HEK293 (cell line): ENCODE data around the gene SFT2D2.
A peak's percentile ranks its signal among the peaks of the same experiment; 100 is the strongest.

Experiments
- PRDM1 ChIP-seq: fragments of 450-650 bp; formaldehyde crosslinking; IDR thresholded peaks from 2 replicates; pipeline ENCODE4; 2016; ENCODE audit warnings: missing biosample characterization, missing genetic modification characterization
- SETDB1 ChIP-seq: IDR thresholded peaks from one replicate; pipeline ENCODE4 v1.6.1; 2017; ENCODE audit warnings: mild to moderate bottlenecking, low read length, moderate library complexity, mixed read lengths; ENCODE audit not compliant: insufficient read length
- ZNF24 ChIP-seq: fragments of 450-650 bp; formaldehyde crosslinking; IDR thresholded peaks from 2 replicates; pipeline ENCODE4 v1.5.1; 2016; ENCODE audit warnings: missing biosample characterization, missing genetic modification characterization
- ZNF274 ChIP-seq, 2 experiments: fragments of 200-500 bp in 1 of 2; fragments of 450-650 bp in 1 of 2; sonication (Bioruptor generic) in 1 of 2; formaldehyde crosslinking in 1 of 2; IDR thresholded peaks; 2 replicates each; pipeline versions ENCODE4 v1.5.1 to v1.6.1; 2014 to 2016; ENCODE audit warnings: borderline replicate concordance in 1 of 2, inconsistent platforms in 1 of 2, low read length in 1 of 2, missing biosample characterization in 1 of 2, missing genetic modification characterization in 1 of 2
- ZNF555 ChIP-seq: fragments of 450-650 bp; formaldehyde crosslinking; conservative IDR thresholded peaks from 2 replicates; pipeline ENCODE4 v1.5.1; 2017; ENCODE audit warnings: missing biosample characterization, mild to moderate bottlenecking, missing genetic modification characterization, inconsistent platforms
- TF ChIP-seq, protein P1 (sequence below): fragments of 450-650 bp; formaldehyde crosslinking; IDR thresholded peaks from 2 replicates; pipeline ENCODE4 v1.5.1; 2016; ENCODE audit warnings: missing biosample characterization, missing genetic modification characterization
- TF ChIP-seq, protein P2 (sequence below): sonication (generic); formaldehyde crosslinking; IDR thresholded peaks from 2 replicates; pipeline ENCODE4 v1.8.1; 2022; ENCODE audit warnings: mild to moderate bottlenecking, moderate library complexity, missing genetic modification reagents

DNA sequence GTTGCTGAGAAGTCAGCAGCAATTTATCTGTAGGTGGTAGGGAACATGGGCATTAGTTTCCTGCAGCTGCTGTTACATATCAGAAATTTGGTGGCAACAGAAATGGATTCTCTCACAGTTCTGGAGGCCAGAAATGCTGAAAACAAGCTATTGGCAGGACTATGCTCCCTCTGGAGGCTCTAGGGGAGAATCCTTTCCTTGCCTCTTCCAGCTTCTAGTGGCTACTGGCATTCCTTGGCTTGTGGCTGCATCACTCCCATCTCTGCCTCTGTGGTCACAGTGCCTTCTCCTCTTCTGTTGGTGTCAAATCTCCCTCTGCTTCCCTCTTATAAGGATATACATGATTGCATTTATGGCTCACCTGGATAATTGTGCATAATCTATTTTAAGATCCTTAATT, 2.5 kb upstream of the SFT2D2 start:
- TF ChIP-seq, protein P1, sequence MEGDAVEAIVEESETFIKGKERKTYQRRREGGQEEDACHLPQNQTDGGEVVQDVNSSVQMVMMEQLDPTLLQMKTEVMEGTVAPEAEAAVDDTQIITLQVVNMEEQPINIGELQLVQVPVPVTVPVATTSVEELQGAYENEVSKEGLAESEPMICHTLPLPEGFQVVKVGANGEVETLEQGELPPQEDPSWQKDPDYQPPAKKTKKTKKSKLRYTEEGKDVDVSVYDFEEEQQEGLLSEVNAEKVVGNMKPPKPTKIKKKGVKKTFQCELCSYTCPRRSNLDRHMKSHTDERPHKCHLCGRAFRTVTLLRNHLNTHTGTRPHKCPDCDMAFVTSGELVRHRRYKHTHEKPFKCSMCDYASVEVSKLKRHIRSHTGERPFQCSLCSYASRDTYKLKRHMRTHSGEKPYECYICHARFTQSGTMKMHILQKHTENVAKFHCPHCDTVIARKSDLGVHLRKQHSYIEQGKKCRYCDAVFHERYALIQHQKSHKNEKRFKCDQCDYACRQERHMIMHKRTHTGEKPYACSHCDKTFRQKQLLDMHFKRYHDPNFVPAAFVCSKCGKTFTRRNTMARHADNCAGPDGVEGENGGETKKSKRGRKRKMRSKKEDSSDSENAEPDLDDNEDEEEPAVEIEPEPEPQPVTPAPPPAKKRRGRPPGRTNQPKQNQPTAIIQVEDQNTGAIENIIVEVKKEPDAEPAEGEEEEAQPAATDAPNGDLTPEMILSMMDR (tag by site-specific recombination): no peak
- no peak for TF ChIP-seq ZNF555 (tag by site-specific recombination)
- TF ChIP-seq, protein P2, sequence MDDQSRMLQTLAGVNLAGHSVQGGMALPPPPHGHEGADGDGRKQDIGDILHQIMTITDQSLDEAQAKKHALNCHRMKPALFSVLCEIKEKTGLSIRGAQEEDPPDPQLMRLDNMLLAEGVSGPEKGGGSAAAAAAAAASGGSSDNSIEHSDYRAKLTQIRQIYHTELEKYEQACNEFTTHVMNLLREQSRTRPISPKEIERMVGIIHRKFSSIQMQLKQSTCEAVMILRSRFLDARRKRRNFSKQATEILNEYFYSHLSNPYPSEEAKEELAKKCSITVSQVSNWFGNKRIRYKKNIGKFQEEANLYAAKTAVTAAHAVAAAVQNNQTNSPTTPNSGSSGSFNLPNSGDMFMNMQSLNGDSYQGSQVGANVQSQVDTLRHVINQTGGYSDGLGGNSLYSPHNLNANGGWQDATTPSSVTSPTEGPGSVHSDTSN (CRISPR knock-in tag): no peak
- TF ChIP-seq SETDB1: peak; percentile 60
- no peak for TF ChIP-seq ZNF24 (tag by site-specific recombination)
- no peak for TF ChIP-seq ZNF274 (IDR thresholded peaks at IDR 0.05; ENCODE audit: low read length)
- TF ChIP-seq ZNF274 (tag by site-specific recombination; IDR thresholded peaks at IDR 0.05; ENCODE audit: borderline replicate concordance): no peak
- no peak for TF ChIP-seq PRDM1 (tag by site-specific recombination)
